EH (cell line): ENCODE results near the gene TMTC4.
"Not testable (repeated sequence)": the region's sequence is repeated elsewhere in the genome, so short reads cannot be mapped to it uniquely, and the experiment has no call there.

Experiments used
- DNase-seq: peaks from one replicate; pipeline ENCODE4 v3.0.0-alpha.2; 2015; ENCODE audit warnings: low read depth

The TMTC4 gene

GRCh38 chr13:100627120-100627519 lies 47.5 kb downstream of the TMTC4 start:
- DNase-seq: no peak

DNA sequence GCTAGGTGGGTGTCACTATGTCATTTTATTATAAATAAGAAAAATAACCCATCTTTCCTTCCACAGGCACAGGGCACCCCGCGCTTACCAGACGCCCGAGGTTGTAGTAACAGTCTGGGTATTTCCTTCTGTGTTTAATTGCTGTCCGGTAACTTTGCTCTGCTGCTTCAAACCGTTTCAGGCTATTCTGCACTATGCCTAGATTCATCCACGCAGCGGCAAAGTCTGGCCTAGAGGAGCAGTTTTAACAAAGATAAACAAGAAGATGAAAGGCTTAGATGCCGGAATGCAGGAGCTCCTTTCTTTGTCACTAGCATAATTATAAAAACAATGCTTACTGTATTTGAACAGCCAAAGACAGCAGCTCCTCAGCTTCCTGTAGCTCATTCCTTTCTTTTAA lies 49.1 kb downstream of the TMTC4 start:
- peak; percentile 38 for DNase-seq

DNA sequence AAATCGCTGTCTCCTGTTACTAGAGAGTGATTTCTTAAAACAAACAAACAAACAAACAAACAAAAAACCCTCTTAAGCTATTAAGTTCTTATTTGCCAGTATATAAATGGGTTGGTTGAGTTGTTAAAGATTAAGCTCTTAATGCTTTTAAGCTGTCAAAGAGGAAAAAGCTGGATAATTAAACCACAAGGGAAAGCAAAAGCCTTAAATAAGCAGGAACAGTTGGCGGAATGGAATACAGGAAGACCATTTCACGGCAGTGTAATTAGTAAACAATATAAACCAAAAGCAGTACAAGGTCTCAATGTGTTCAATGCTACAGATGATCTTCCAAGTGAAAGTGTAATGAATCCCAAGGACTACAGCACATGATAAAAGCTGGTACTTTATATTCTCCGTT lies 53.8 kb downstream of the TMTC4 start:
- no peak for DNase-seq

GRCh38 chr13:100619940-100620339 lies 54.7 kb downstream of the TMTC4 start:
- no peak for DNase-seq

GRCh38 chr13:100618897-100619296 lies 55.7 kb downstream of the TMTC4 start:
- not testable (repeated sequence) for DNase-seq

- DNase-seq: no peak
Observed at GRCh38 chr13:100613031-100613430, 61.6 kb downstream of the TMTC4 start.

DNA sequence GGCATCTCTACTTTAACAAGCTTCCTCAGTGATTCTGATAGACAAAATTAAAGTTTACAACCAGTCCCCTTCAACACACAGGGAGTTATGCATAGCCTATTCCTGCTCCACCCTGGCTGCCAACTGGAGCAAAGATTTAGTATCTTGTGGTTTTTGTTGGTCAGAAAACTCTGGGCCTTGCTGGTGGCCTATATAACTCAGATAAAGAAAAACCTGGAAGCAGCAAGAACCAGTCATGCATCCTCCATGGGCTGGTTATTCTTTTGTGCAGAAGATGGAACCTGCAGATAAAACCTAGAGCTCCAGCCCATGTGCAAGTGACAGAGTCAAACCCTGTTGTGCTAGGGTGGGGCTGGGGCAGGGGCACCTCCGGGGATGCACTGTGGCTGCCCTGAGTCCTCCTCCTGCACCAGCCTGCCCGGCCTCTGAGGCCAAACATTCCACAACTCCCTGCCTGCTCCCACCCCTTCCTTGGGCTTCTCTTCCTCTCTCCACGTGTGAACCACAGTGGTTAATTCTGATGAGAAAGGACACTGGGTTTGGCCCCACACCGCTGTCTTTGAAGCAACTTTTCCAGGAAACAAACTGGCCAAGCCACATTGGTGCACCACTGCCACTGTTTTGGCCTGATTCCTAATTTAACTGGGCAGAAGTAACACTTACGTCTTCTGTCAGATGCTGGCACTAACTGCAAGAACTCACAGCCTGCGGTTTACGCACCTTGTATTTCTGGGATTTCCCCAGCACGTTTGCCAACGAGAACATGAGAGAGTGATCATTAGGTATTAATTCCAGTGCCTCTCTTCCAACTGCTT lies 62.7 kb downstream of the TMTC4 start:
- DNase-seq: no peak

- DNase-seq: no peak
Observed at GRCh38 chr13:100610391-100611347, 63.9 kb downstream of the TMTC4 start.

DNA sequence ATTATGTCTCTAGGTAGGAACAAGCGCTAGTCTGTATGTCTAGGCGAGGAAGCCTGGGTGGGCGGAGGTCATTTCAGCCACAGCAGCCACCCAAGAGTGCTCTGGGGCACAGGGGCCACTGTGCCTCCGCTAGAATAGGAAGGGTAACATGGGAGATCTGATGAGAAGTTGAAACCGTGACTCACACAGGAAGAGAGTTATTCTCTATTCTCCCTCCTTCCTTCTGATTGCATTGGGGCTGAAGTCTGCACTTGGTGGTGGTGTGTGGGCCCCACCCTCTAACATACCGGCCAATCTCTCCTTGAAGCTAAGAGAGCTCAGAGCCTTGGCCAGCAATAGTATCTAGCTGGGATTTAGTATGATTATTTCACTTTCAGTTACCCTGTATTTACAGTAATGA lies 65.7 kb downstream of the TMTC4 start:
- DNase-seq: peak; percentile 3

- DNase-seq: no peak
Observed at GRCh38 chr13:100608489-100608888, 66.1 kb downstream of the TMTC4 start.

GRCh38 chr13:100604918-100605710 lies 69.5 kb downstream of the TMTC4 start:
- DNase-seq: no peak

DNA sequence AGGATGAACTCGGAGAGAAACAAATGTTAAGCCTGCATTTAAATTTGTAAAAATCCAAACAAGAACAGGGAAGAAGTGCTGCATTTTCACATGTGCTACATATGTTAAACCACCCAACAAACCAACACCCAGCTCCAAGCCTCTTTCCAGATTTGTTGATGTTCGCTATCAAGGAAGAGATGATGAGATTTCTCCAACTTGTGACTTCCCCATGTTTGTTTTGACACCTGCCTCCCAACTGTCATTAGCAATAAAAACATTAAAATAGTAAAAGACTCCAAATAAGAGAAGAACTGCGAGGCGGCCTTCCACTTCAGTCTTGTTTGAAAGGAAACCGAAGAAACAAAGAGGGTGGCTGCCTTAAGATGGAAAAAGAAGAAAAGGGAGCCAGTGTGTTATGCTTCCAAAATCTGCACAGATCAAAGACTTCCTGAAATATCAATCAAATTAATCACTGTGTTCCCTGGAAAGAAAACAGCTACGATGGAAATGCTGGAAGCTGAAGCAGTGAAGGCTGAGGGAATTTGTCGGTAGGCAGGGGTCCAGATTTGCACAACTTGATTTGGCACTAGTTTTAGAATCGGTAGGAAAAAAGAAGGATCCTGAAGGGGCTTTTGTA lies 72.0 kb downstream of the TMTC4 start:
- DNase-seq: no peak

GRCh38 chr13:100601716-100602115 lies 72.9 kb downstream of the TMTC4 start:
- DNase-seq: no peak

- no peak for DNase-seq
Observed at GRCh38 chr13:100600915-100601314, 73.7 kb downstream of the TMTC4 start.

GRCh38 chr13:100600461-100600860 lies 74.1 kb downstream of the TMTC4 start:
- DNase-seq: no peak

GRCh38 chr13:100597253-100597652 lies 77.3 kb downstream of the TMTC4 start:
- DNase-seq: peak; percentile 56

- DNase-seq: no peak
Observed at GRCh38 chr13:100596516-100596915, 78.1 kb downstream of the TMTC4 start.

DNA sequence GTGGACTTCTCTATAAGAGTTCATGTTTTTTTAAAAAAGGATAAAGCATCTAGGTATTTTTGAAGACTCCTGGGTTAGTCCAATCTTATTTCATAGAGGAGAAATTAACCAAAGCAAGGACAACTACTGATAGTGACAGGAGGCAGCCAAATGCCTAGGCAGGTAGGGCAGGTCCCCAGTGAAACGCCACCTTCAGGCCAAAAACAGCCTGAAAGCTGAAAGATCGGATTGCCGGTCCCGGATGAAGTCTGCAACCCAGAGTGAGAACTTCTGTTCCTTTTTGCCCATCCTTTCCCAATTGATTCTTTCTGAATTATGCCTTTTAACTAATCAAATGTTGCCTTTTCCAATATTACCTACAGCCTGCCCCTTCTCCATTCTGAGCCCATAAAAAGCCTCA lies 79.9 kb downstream of the TMTC4 start:
- no peak for DNase-seq

DNA sequence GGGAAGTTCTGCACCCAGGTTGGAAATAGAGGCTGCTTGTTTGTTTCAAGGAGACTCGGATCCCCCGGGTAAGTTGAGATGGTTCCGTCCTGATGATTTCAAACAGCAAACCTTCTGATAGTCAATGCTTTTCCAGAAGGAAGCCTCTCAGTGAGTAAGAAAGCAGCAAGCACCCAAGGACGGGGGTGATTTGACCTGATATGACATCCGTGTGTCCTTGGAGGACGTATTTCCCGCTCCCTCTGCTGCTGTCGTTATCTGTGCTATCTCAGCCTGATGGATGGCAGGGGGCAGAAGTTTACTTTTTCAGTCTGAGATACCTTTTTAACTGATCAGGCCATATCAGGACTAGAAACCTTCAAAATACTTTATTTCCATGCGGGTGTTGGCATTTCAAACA lies 80.3 kb downstream of the TMTC4 start:
- DNase-seq: no peak

- peak; percentile 6 for DNase-seq
Observed at GRCh38 chr13:100589178-100589725, 85.3 kb downstream of the TMTC4 start.
